Duodenal mucosa (tissue), 2 donors: ENCODE measurements around the gene C18orf63.

Experiments
- H3K27ac ChIP-seq: one replicate; pipeline ENCODE4 v1.7.0; 2013; ENCODE audit warnings: low read depth, low read length
- H3K27me3 ChIP-seq, 2 donors: one replicate each; pipeline ENCODE4 v1.7.0; 2013; ENCODE audit warnings: low read length in 2 of 2, control low read depth in 1 of 2; ENCODE audit not compliant: insufficient read depth in 2 of 2, control insufficient read depth in 1 of 2
- H3K36me3 ChIP-seq, 2 donors: one replicate each; pipeline ENCODE4 v1.7.0; 2013; ENCODE audit warnings: low read length in 2 of 2, control low read depth in 1 of 2; ENCODE audit not compliant: insufficient read depth in 2 of 2, control insufficient read depth in 1 of 2
- H3K4me1 ChIP-seq, 2 donors: one replicate each; pipeline ENCODE4 v1.7.0; 2013; ENCODE audit warnings: low read length in 2 of 2, control low read depth in 1 of 2; ENCODE audit not compliant: insufficient read depth in 2 of 2, control insufficient read depth in 1 of 2
- H3K4me3 ChIP-seq, 2 donors: one replicate each; pipeline ENCODE4 v1.7.0; 2013; ENCODE audit warnings: low read length in 2 of 2, low read depth in 1 of 2
- H3K9ac ChIP-seq, 2 donors: one replicate each; pipeline ENCODE4 v1.7.0; 2013; ENCODE audit warnings: low read length in 2 of 2, low read depth in 1 of 2
- H3K9me3 ChIP-seq, 2 donors: one replicate each; pipeline ENCODE4 v1.7.0; 2013; ENCODE audit warnings: low read length in 2 of 2, control low read depth in 1 of 2; ENCODE audit not compliant: control insufficient read depth in 1 of 2

Gene C18orf63

GRCh38 chr18:74388227-74388626 lies 72.6 kb downstream of the C18orf63 start:
- H3K4me3 ChIP-seq: no peak overlapping the region
- no peaks in the 10 kb centered on the region for H3K36me3 ChIP-seq
- no peak overlapping the region for H3K27ac ChIP-seq
- no peaks in the 10 kb centered on the region for H3K9me3 ChIP-seq
- H3K9ac ChIP-seq: no peak overlapping the region
- H3K27me3 ChIP-seq: peaks cover 0 to 3% of the 10 kb centered on the region in 2 donors
- no peaks in the 10 kb centered on the region for H3K4me1 ChIP-seq

- no peak overlapping the region for H3K9ac ChIP-seq
- no peak overlapping the region for H3K4me3 ChIP-seq
- H3K27me3 ChIP-seq: peaks cover 0 to 3% of the 10 kb centered on the region in 2 donors
- H3K36me3 ChIP-seq: no peaks in the 10 kb centered on the region
- no peak overlapping the region for H3K27ac ChIP-seq
- no peaks in the 10 kb centered on the region for H3K4me1 ChIP-seq
- no peaks in the 10 kb centered on the region for H3K9me3 ChIP-seq
Observed at GRCh38 chr18:74389171-74389927, 73.7 kb downstream of the C18orf63 start.

GRCh38 chr18:74389991-74390390 lies 74.4 kb downstream of the C18orf63 start:
- Histone ChIP-seq H3K9ac (no peak overlapping the region), H3K36me3 (no peaks in the 10 kb centered on the region), H3K27ac (no peak overlapping the region), H3K27me3 (peaks cover 0 to 3% of the 10 kb centered on the region in 2 donors), H3K9me3 (no peaks in the 10 kb centered on the region), H3K4me1 (no peaks in the 10 kb centered on the region), H3K4me3 (no peak overlapping the region)

- H3K27ac ChIP-seq: no peak overlapping the region
- H3K36me3 ChIP-seq: no peaks in the 10 kb centered on the region
- no peak overlapping the region for H3K9ac ChIP-seq
- H3K4me3 ChIP-seq: no peak overlapping the region
- H3K27me3 ChIP-seq: peaks cover 0 to 3% of the 10 kb centered on the region in 2 donors
- no peaks in the 10 kb centered on the region for H3K9me3 ChIP-seq
- no peaks in the 10 kb centered on the region for H3K4me1 ChIP-seq
Observed at GRCh38 chr18:74390900-74391299, 75.3 kb downstream of the C18orf63 start.

DNA sequence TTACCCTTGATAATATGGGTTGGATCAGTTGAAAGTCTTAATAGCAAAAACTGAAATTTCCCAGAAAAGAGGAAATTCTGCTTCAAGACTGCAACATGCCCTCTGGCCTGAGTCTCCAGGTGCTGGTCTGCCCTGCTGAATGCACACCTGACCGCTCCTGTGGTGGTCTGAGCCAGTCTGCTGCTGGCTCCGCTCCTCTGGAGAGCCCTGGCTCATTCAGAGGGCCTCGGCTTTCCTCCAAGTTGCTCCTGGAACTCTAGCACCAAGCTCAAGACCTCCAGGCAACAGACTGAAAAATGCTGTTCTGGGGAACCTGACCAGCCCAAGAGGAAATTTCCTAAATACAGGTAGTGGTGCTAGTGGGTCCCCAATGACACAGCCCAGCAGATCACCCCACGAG lies 76.7 kb downstream of the C18orf63 start:
- H3K27ac ChIP-seq: no peak overlapping the region
- H3K9ac ChIP-seq: no peak overlapping the region
- peaks cover 0 to 3% of the 10 kb centered on the region in 2 donors for H3K27me3 ChIP-seq
- H3K36me3 ChIP-seq: no peaks in the 10 kb centered on the region
- no peaks in the 10 kb centered on the region for H3K9me3 ChIP-seq
- no peaks in the 10 kb centered on the region for H3K4me1 ChIP-seq
- no peak overlapping the region for H3K4me3 ChIP-seq

GRCh38 chr18:74395006-74395405 lies 79.4 kb downstream of the C18orf63 start:
- no peaks in the 10 kb centered on the region for H3K9me3 ChIP-seq
- H3K4me3 ChIP-seq: no peak overlapping the region

DNA sequence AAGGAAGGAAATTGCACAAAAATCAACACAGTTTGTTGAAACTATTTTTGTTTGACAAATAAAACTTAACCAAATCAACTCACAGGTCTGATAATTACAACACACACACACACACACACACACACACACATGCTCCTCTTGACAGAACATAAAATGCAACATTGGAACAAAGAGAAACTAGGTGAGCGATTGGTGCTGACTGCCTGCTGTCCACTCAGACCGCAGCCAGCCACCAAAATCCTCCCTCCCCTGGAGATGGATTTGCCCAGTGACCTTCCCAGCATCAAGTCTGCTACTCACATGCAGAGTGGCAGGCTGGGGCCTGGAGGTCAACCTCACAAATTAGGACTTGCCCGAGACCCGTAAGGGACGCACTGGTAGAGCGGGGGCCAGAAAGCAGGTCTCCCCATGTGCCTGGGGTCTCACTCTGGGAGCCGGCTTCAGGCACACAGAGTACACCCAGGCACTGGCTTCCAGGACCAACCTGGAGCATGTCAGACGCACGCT lies 80.1 kb downstream of the C18orf63 start:
- no peak overlapping the region for H3K4me3 ChIP-seq
- peaks cover 0 to 5% of the 10 kb centered on the region in 2 donors for H3K4me1 ChIP-seq
- no peaks in the 10 kb centered on the region for H3K36me3 ChIP-seq
- no peaks in the 10 kb centered on the region for H3K9me3 ChIP-seq
- H3K27ac ChIP-seq: no peak overlapping the region
- peaks cover 0 to 3% of the 10 kb centered on the region in 2 donors for H3K27me3 ChIP-seq
- no peak overlapping the region for H3K9ac ChIP-seq

More at GRCh38 chr18:74395006-74395405, 79.4 kb downstream of the C18orf63 start:
- H3K9ac ChIP-seq: no peak overlapping the region
- H3K27me3 ChIP-seq: peaks cover 0 to 3% of the 10 kb centered on the region in 2 donors
- no peaks in the 10 kb centered on the region for H3K36me3 ChIP-seq
- H3K27ac ChIP-seq: no peak overlapping the region
- peaks cover 0 to 3% of the 10 kb centered on the region in 2 donors for H3K4me1 ChIP-seq

DNA sequence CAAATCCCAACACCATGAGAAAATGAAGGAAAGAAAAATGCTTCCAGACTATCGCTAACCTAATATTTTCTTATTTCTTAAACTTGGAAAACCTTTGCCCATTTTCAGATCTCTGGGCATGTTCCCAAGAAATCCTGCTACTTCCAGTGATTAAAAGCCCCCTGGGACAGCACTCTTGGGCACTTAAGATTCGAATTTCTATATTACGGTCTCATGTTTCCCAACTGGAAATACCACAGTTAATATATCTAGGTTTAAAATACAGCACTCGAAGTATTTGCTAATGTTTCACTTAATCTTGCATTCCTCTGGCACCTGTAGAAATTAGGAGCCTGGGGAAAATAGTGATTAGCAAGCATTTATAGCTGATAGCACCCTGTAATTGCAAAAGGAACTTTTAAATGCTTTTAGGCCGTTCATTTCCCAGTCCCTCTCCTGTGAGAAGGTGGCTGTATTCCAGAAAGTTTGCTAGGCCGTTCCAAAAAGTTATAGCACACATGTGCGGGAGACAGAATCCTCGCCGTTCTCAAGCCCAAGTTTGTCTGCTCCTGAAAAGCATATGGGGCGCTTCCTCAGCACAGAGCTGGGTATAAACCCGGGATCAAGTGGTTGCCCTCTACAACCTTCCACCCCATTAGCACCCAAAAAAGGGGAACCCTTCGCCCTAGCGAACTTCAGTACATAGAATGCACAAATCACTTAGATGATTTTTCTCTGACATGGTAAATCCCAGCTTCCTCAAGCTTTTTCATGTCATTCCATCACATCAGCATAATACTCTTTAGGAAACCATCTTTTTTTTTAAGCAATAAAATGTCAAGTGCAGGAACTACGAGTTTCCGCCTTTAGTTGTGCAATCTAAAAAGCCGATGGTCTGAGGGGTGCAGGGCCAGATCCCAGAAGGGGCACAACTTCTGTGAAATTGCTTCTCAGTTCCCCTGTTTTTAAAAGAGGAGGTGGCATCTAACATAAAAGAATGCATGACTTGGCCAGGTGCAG lies 80.8 kb downstream of the C18orf63 start:
- Histone ChIP-seq H3K4me3 (no peak overlapping the region), H3K36me3 (no peaks in the 10 kb centered on the region), H3K27ac (no peak overlapping the region), H3K9ac (no peak overlapping the region), H3K27me3 (peaks cover 0 to 3% of the 10 kb centered on the region in 2 donors), H3K4me1 (peaks cover 0 to 5% of the 10 kb centered on the region in 2 donors), H3K9me3 (no peaks in the 10 kb centered on the region)

DNA sequence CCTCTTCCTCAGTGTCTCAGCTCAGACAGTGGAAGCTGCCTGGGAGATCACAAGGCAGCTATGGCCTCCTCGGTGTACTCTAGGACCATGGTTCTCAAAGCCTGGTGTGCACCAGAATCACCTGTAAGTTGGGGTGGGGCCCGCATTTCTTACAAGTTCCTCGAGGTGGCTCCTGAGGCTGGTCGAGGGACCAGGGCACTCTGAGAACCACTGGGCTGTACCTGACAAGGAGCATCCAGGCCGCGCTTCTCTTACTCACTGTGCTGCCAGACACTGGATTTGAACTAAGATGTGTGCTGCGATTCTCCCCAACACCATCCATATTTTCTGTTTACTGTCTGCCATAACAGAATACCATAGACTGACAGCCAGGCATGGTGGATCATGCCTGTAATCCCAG lies 81.9 kb downstream of the C18orf63 start:
- Histone ChIP-seq H3K4me1 (peaks cover 0 to 5% of the 10 kb centered on the region in 2 donors), H3K36me3 (no peaks in the 10 kb centered on the region), H3K9me3 (no peaks in the 10 kb centered on the region), H3K27ac (no peak overlapping the region), H3K27me3 (no peaks in the 10 kb centered on the region), H3K4me3 (no peak overlapping the region), H3K9ac (no peak overlapping the region)
